ENCODE measurements around the gene HOXD10. TPM values are rescaled to one million over a fixed set of nuclear protein-coding genes. Genes with fewer than 3 reads are reported as not detected.

HOXD10 gene
- total RNA-seq, 1 experiment from 2014 or later = 88.6 TPM

GRCh38 chr2:176167398-176167797, 50.8 kb downstream of the HOXD10 start:
- no peaks in the 10 kb centered on the region for H3K4me1 ChIP-seq (ENCODE audit: insufficient read depth, low read length, poor library complexity, severe bottlenecking)
- POLR2A ChIA-PET (ENCODE audit: low non-redundant PET) = no interaction called here
- no peak for DNase-seq (ENCODE audit: low spot score)
- H3K27me3 ChIP-seq (replicated peaks; ENCODE audit: insufficient read depth, low read depth, low read length, poor library complexity) = no peaks in the 10 kb centered on the region
- no peak overlapping the region for H3K4me3 ChIP-seq (ENCODE audit: low read depth, low read length, poor library complexity, severe bottlenecking)
- TF ChIP-seq CTCF (conservative IDR thresholded peaks at IDR 0.05; ENCODE audit: low read depth, low read length) (no peak), EZH2 (IDR thresholded peaks at IDR 0.05; ENCODE audit: borderline replicate concordance, low read depth, low read length, poor library complexity, severe bottlenecking) (no peak)
- no TSS peak for BruUV-seq (replicated peaks)
- H3K9me3 ChIP-seq (ENCODE audit: low read depth, low read length, poor library complexity, severe bottlenecking) = no peaks in the 10 kb centered on the region
- peaks cover 3% of the 10 kb centered on the region for H3K36me3 ChIP-seq (ENCODE audit: insufficient read depth, low read length, poor library complexity, severe bottlenecking)
- intact Hi-C loops (cut with micrococcal nuclease; ENCODE audit: unreplicated experiment) = no loop called here
- CTCF ChIA-PET = no interaction called here
- no peak overlapping the region for H3K27ac ChIP-seq (ENCODE audit: low read depth, low read length, poor library complexity, severe bottlenecking)

- Histone ChIP-seq H3K27me3 (replicated peaks; ENCODE audit: insufficient read depth, low read depth, low read length, poor library complexity) (no peaks in the 10 kb centered on the region), H3K36me3 (ENCODE audit: insufficient read depth, low read length, poor library complexity, severe bottlenecking) (peaks cover 3% of the 10 kb centered on the region), H3K4me3 (ENCODE audit: low read depth, low read length, poor library complexity, severe bottlenecking) (no peak overlapping the region), H3K9me3 (ENCODE audit: low read depth, low read length, poor library complexity, severe bottlenecking) (no peaks in the 10 kb centered on the region), H3K4me1 (ENCODE audit: insufficient read depth, low read length, poor library complexity, severe bottlenecking) (peaks cover 17% of the 10 kb centered on the region), H3K27ac (ENCODE audit: low read depth, low read length, poor library complexity, severe bottlenecking) (no peak overlapping the region)
- ChIA-PET CTCF (no interaction called here), POLR2A (ENCODE audit: low non-redundant PET) (no interaction called here)
- intact Hi-C loops (cut with micrococcal nuclease; ENCODE audit: unreplicated experiment) = no loop called here
- DNase-seq (ENCODE audit: low spot score) = no peak
- no peak for TF ChIP-seq CTCF (conservative IDR thresholded peaks at IDR 0.05; ENCODE audit: low read depth, low read length)
- no peak for TF ChIP-seq EZH2 (IDR thresholded peaks at IDR 0.05; ENCODE audit: borderline replicate concordance, low read depth, low read length, poor library complexity, severe bottlenecking)
- BruUV-seq (replicated peaks) = no TSS peak
Observed at GRCh38 chr2:176169181-176169580, 52.6 kb downstream of the HOXD10 start.

Small RNA genes lying within 50 kb of the gene (microRNA-seq; reads per million reads assigned to microRNA genes)
- 118,193 reads per million, percentile 100 among the genes with 10 or more reads in this experiment for gene MIR10B

Other genes with a start within 250 kb of the HOXD10 start
- 42.5 and 46.6 TPM in 2 replicates for gene LNPK, start 114.5 kb upstream of the HOXD10 start, total RNA-seq (2021)
- 0.41 and 0.70 TPM in 2 replicates for gene EVX2, start 32.8 kb upstream of the HOXD10 start, total RNA-seq (2021)
- gene HOXD13, start 24.1 kb upstream of the HOXD10 start, total RNA-seq (2021) = 32.7 and 33.8 TPM in 2 replicates
- gene HOXD12, start 17.0 kb upstream of the HOXD10 start, total RNA-seq (2021) = 0.58 and 0.72 TPM in 2 replicates
- gene HOXD11, start 9.5 kb upstream of the HOXD10 start, total RNA-seq (2021) = 107 and 123 TPM in 2 replicates
- gene HOXD9, start 5.9 kb downstream of the HOXD10 start, total RNA-seq (2021) = 63.0 and 64.9 TPM in 2 replicates
- gene HOXD8, start 12.9 kb downstream of the HOXD10 start, total RNA-seq (2021) = 56.8 and 61.9 TPM in 2 replicates
- 30.8 and 34.3 TPM in 2 replicates for gene HOXD4, start 34.8 kb downstream of the HOXD10 start, total RNA-seq (2021)
- 41.3 and 53.0 TPM in 2 replicates for gene HOXD3, start 40.5 kb downstream of the HOXD10 start, total RNA-seq (2021)
- gene HOXD1, start 71.9 kb downstream of the HOXD10 start, total RNA-seq (2021) = not detected in 2 replicates
- gene MTX2, start 152.7 kb downstream of the HOXD10 start, total RNA-seq (2021) = 31.1 and 35.1 TPM in 2 replicates